Measurements from ENCODE around the gene FXYD1. TPM values are rescaled to one million over a fixed set of nuclear protein-coding genes. Genes with fewer than 3 reads are reported as not detected.

The FXYD1 gene
- total RNA-seq, 1 experiment from 2014 or later: not detected

DNA sequence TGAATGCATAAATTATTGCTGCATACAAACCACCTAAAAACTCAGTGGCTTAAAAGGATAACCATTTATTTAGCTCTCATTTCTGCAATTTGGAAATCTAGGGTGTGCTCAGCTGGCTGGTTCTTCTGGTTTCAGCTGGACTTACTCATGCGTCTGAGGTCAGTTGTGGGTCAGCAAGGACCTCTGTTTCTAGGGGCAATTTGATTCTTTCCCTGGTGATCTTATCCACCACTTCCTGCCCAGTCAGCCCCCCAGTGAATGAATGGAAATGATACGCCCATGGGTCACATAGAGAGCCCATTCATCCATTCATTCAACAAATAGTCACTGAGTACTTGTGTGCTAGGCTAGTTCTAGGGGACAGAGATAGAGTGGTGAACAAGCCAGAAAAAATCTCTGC is 25.8 kb downstream of the FXYD1 start:
- in situ Hi-C loops (cut with HindIII; ENCODE audit: low pct_unique_long_range_greater_than_20kb, low sequenced_read_pairs): no loop called here
- Histone ChIP-seq H3K4me1 (ENCODE audit: control insufficient read depth, insufficient read depth, low read length) (no peaks in the 10 kb centered on the region), H3K9me3 (ENCODE audit: control insufficient read depth, insufficient read depth, low read depth, low read length) (peaks cover 33% of the 10 kb centered on the region; the same call in 1 of the 2 replicates), H3K27ac (ENCODE audit: low read length) (no peak overlapping the region), H3K4me3 (ENCODE audit: low read depth in 2 of 2, low read length in 2 of 2) (no peak overlapping the region), H3K36me3 (ENCODE audit: control insufficient read depth, insufficient read depth, low read length) (no peaks in the 10 kb centered on the region), H3K27me3 (ENCODE audit: control insufficient read depth, insufficient read depth, low read length) (no peaks in the 10 kb centered on the region)
- DNase-seq (ENCODE audit: low read depth, low spot score) (no peak), ATAC-seq (no peak)
- BruUV-seq (replicated peaks): no TSS peak
- intact Hi-C loops (cut with micrococcal nuclease; ENCODE audit: unreplicated experiment): no loop called here
- CTCF ChIA-PET: interaction anchor here (0.6 kb wide), 1 partner anchor 21 kb away, joined by 7 read pairs; the partner anchor contains the start of gene FXYD7
- TF ChIP-seq, protein P1, sequence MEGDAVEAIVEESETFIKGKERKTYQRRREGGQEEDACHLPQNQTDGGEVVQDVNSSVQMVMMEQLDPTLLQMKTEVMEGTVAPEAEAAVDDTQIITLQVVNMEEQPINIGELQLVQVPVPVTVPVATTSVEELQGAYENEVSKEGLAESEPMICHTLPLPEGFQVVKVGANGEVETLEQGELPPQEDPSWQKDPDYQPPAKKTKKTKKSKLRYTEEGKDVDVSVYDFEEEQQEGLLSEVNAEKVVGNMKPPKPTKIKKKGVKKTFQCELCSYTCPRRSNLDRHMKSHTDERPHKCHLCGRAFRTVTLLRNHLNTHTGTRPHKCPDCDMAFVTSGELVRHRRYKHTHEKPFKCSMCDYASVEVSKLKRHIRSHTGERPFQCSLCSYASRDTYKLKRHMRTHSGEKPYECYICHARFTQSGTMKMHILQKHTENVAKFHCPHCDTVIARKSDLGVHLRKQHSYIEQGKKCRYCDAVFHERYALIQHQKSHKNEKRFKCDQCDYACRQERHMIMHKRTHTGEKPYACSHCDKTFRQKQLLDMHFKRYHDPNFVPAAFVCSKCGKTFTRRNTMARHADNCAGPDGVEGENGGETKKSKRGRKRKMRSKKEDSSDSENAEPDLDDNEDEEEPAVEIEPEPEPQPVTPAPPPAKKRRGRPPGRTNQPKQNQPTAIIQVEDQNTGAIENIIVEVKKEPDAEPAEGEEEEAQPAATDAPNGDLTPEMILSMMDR (IDR thresholded peaks at IDR 0.05): no peak
- TF ChIP-seq SIN3A (IDR thresholded peaks at IDR 0.05; ENCODE audit: borderline replicate concordance, insufficient read depth, low read depth, low read length): no peak
- TF ChIP-seq, protein P2, sequence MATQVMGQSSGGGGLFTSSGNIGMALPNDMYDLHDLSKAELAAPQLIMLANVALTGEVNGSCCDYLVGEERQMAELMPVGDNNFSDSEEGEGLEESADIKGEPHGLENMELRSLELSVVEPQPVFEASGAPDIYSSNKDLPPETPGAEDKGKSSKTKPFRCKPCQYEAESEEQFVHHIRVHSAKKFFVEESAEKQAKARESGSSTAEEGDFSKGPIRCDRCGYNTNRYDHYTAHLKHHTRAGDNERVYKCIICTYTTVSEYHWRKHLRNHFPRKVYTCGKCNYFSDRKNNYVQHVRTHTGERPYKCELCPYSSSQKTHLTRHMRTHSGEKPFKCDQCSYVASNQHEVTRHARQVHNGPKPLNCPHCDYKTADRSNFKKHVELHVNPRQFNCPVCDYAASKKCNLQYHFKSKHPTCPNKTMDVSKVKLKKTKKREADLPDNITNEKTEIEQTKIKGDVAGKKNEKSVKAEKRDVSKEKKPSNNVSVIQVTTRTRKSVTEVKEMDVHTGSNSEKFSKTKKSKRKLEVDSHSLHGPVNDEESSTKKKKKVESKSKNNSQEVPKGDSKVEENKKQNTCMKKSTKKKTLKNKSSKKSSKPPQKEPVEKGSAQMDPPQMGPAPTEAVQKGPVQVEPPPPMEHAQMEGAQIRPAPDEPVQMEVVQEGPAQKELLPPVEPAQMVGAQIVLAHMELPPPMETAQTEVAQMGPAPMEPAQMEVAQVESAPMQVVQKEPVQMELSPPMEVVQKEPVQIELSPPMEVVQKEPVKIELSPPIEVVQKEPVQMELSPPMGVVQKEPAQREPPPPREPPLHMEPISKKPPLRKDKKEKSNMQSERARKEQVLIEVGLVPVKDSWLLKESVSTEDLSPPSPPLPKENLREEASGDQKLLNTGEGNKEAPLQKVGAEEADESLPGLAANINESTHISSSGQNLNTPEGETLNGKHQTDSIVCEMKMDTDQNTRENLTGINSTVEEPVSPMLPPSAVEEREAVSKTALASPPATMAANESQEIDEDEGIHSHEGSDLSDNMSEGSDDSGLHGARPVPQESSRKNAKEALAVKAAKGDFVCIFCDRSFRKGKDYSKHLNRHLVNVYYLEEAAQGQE (IDR thresholded peaks at IDR 0.05; ENCODE audit: insufficient read depth in 1 of 2, low read depth in 2 of 2, low read length in 1 of 2): no peak
- POLR2A ChIA-PET: no interaction called here

DNA sequence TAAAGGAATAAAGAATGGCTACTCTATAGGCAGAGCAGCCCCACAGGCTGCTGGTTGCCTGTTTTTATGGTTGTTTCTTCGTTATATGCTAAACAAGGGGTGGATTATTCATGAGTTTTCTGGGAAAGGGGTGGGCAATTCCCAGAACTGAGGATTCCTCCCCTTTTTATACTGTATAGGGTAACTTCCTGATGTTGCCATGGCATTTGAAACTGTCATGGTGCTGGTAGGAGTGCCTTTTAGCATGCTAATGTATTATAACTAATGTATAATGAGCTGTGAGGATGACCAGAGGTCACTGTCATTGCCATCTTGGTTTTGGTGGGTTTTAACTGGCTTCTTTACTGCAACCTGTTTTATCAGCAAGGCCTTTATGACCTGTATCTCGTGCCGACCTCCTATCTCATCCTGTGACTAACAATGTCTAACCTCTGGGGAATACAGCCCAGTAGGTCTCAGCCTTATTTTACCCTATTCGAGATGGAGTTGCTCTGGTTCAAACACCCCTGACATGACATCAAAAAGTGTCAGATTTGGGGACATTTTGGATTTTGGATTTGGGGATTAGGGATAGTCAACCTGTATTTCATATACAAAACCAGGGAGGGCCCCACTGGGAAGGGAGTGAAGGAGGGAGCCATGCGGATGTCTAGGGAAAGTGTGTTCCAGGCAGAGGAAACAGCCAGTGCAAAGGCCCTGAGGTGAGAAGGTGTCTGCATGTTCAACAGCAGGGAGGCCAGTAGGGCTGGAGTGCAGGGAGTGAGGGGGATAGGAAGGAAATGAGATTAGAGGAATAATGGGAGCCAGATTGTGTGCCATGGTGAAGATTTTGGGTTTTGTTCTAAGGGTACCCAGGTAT is 26.8 kb downstream of the FXYD1 start:
- no TSS peak for BruUV-seq (replicated peaks)
- ATAC-seq (no peak), DNase-seq (ENCODE audit: low read depth, low spot score) (no peak)
- intact Hi-C loops (cut with micrococcal nuclease; ENCODE audit: unreplicated experiment): no loop called here
- TF ChIP-seq, protein P1 (IDR thresholded peaks at IDR 0.05): no peak
- TF ChIP-seq, protein P2 (IDR thresholded peaks at IDR 0.05; ENCODE audit: insufficient read depth in 1 of 2, low read depth in 2 of 2, low read length in 1 of 2): no peak
- TF ChIP-seq POLR2AphosphoS5 (IDR thresholded peaks at IDR 0.05; ENCODE audit: low read depth, low read length): no peak
- TF ChIP-seq SIN3A (IDR thresholded peaks at IDR 0.05; ENCODE audit: borderline replicate concordance, insufficient read depth, low read depth, low read length): no peak
- no peak for TF ChIP-seq TCF7L2 (IDR thresholded peaks at IDR 0.05; ENCODE audit: low read depth, low read length)
- in situ Hi-C loops (cut with HindIII; ENCODE audit: low pct_unique_long_range_greater_than_20kb, low sequenced_read_pairs): no loop called here
- CTCF ChIA-PET: no interaction called here
- no peak overlapping the region for H3K27ac ChIP-seq (ENCODE audit: low read length)
- H3K9me3 ChIP-seq (ENCODE audit: control insufficient read depth, insufficient read depth, low read depth, low read length): peaks cover 33% of the 10 kb centered on the region; the same call in 1 of the 2 replicates
- no peaks in the 10 kb centered on the region for H3K27me3 ChIP-seq (ENCODE audit: control insufficient read depth, insufficient read depth, low read length)
- no peaks in the 10 kb centered on the region for H3K36me3 ChIP-seq (ENCODE audit: control insufficient read depth, insufficient read depth, low read length)
- H3K4me1 ChIP-seq (ENCODE audit: control insufficient read depth, insufficient read depth, low read length): no peaks in the 10 kb centered on the region
- H3K4me3 ChIP-seq (ENCODE audit: low read depth in 2 of 2, low read length in 2 of 2): no peak overlapping the region
- POLR2A ChIA-PET: no interaction called here

Measured in Panc1 (cell line).